22Rv1 (cell line): ENCODE results near the gene LHX3.

Experiments
- ZFX ChIP-seq: fragments of 450-650 bp; IDR thresholded peaks from 2 replicates; pipeline ENCODE4 v1.6.1; 2017; ENCODE audit warnings: antibody characterized with exemption, borderline replicate concordance
- TF ChIP-seq, protein P1 (sequence below): fragments of 450-650 bp; IDR thresholded peaks from 2 replicates; pipeline ENCODE4 v1.5.1; 2017; ENCODE audit warnings: mild to moderate bottlenecking

DNA sequence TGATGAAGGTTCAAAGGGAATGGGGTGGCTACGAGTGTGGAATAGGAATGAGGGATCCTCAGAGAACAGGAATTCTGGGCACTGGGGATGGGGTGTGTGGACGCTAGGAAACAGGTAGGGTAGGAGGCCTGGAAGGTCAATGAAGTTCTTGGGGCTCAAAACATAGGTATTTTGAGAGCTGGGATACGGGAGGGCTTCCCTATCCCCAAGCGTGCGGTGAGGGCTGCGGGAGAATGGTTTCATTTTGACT is 40.0 kb upstream of the LHX3 start:
- TF ChIP-seq, protein P1, sequence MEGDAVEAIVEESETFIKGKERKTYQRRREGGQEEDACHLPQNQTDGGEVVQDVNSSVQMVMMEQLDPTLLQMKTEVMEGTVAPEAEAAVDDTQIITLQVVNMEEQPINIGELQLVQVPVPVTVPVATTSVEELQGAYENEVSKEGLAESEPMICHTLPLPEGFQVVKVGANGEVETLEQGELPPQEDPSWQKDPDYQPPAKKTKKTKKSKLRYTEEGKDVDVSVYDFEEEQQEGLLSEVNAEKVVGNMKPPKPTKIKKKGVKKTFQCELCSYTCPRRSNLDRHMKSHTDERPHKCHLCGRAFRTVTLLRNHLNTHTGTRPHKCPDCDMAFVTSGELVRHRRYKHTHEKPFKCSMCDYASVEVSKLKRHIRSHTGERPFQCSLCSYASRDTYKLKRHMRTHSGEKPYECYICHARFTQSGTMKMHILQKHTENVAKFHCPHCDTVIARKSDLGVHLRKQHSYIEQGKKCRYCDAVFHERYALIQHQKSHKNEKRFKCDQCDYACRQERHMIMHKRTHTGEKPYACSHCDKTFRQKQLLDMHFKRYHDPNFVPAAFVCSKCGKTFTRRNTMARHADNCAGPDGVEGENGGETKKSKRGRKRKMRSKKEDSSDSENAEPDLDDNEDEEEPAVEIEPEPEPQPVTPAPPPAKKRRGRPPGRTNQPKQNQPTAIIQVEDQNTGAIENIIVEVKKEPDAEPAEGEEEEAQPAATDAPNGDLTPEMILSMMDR: no peak
- no peak for TF ChIP-seq ZFX
